ENCODE results near the gene SBF2.
"Not testable (repeated sequence)": the region's sequence is repeated elsewhere in the genome, so short reads cannot be mapped to it uniquely, and the experiment has no call there.

SBF2 gene

GRCh38 chr11:9945680-9946079 is 348.3 kb downstream of the SBF2 start:
- not testable (repeated sequence) for H3K4me1 Mint-ChIP-seq (ENCODE audit: low read depth); H3K9me3 Mint-ChIP-seq; H3K27me3 Mint-ChIP-seq; H3K27ac Mint-ChIP-seq; DNase-seq; H3K4me3 Mint-ChIP-seq
- H3K36me3 Mint-ChIP-seq (ENCODE audit: low read depth), result peaks cover 20% of the 10 kb centered on the region

GRCh38 chr11:9943386-9944110 is 350.5 kb downstream of the SBF2 start:
- H3K9me3 Mint-ChIP-seq, result peaks cover 7% of the 10 kb centered on the region
- DNase-seq, result no peak
- H3K36me3 Mint-ChIP-seq (ENCODE audit: low read depth), result peaks cover 20% of the 10 kb centered on the region
- no peaks in the 10 kb centered on the region for H3K4me1 Mint-ChIP-seq (ENCODE audit: low read depth)
- no peak overlapping the region for H3K4me3 Mint-ChIP-seq
- no peaks in the 10 kb centered on the region for H3K27me3 Mint-ChIP-seq
- H3K27ac Mint-ChIP-seq, result no peak overlapping the region

- no peak overlapping the region for H3K4me3 Mint-ChIP-seq
- no peaks in the 10 kb centered on the region for H3K27me3 Mint-ChIP-seq
- peaks cover 14% of the 10 kb centered on the region for H3K36me3 Mint-ChIP-seq (ENCODE audit: low read depth)
- no peaks in the 10 kb centered on the region for H3K4me1 Mint-ChIP-seq (ENCODE audit: low read depth)
- H3K9me3 Mint-ChIP-seq, result peaks cover 7% of the 10 kb centered on the region
- DNase-seq, result no peak
- H3K27ac Mint-ChIP-seq, result no peak overlapping the region
Observed at GRCh38 chr11:9941991-9942390, 352.0 kb downstream of the SBF2 start.

DNA sequence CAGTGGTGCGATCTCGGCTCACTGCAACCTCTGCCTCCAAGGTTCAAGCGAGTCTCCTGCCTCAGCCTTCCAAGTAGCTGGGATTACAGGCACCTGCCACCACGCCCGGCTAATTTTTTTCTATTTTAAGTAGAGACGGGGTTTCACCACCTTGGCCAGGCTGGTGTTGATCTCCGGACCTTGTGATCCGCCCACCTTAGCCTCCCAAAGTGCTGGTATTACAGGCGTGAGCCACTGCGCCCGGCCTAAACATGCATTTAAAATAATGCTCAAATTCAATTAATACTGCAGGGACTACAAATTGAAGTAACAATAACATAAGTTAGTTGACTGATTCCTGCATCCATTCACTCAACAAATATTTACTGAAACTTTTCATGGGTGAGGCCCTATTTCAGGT is 354.9 kb downstream of the SBF2 start:
- DNase-seq; H3K36me3 Mint-ChIP-seq (ENCODE audit: low read depth); H3K9me3 Mint-ChIP-seq; H3K27me3 Mint-ChIP-seq; H3K4me3 Mint-ChIP-seq; H3K4me1 Mint-ChIP-seq (ENCODE audit: low read depth); H3K27ac Mint-ChIP-seq: not testable (repeated sequence)

DNA sequence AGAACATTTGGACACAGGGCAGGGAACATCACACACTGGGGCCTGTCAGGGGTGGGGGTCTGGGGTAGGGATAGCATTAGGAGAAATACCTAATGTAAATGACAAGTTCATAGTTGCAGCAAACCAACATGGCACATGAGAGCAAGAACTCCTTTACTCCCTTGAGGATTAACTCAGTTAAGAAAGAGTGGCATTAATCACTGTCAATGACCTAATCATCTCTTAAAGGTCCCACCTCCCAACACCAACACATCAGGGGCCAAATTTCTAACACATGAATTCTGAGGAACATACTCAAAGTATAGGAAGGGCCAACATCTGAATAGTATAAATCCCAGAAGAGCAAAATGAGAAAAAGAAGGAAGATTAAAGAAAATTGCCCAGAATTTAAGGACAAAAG is 357.3 kb downstream of the SBF2 start:
- no peak overlapping the region for H3K4me3 Mint-ChIP-seq
- peaks cover 12% of the 10 kb centered on the region for H3K9me3 Mint-ChIP-seq
- DNase-seq, result no peak
- H3K4me1 Mint-ChIP-seq (ENCODE audit: low read depth), result no peaks in the 10 kb centered on the region
- no peaks in the 10 kb centered on the region for H3K36me3 Mint-ChIP-seq (ENCODE audit: low read depth)
- no peak overlapping the region for H3K27ac Mint-ChIP-seq
- H3K27me3 Mint-ChIP-seq, result no peaks in the 10 kb centered on the region

- not testable (repeated sequence) for DNase-seq; H3K4me1 Mint-ChIP-seq (ENCODE audit: low read depth); H3K36me3 Mint-ChIP-seq (ENCODE audit: low read depth); H3K27me3 Mint-ChIP-seq; H3K4me3 Mint-ChIP-seq; H3K27ac Mint-ChIP-seq
- H3K9me3 Mint-ChIP-seq, result peaks cover 16% of the 10 kb centered on the region
Observed at GRCh38 chr11:9932843-9933242, 361.2 kb downstream of the SBF2 start.

- H3K36me3 Mint-ChIP-seq (ENCODE audit: low read depth); H3K27me3 Mint-ChIP-seq; H3K27ac Mint-ChIP-seq; H3K4me3 Mint-ChIP-seq; H3K4me1 Mint-ChIP-seq (ENCODE audit: low read depth); DNase-seq: not testable (repeated sequence)
- peaks cover 13% of the 10 kb centered on the region for H3K9me3 Mint-ChIP-seq
Observed at GRCh38 chr11:9930562-9931331, 363.3 kb downstream of the SBF2 start.

GRCh38 chr11:9927670-9928069 is 366.3 kb downstream of the SBF2 start:
- H3K9me3 Mint-ChIP-seq, result peaks cover 9% of the 10 kb centered on the region
- peaks cover 6% of the 10 kb centered on the region for H3K36me3 Mint-ChIP-seq (ENCODE audit: low read depth)
- H3K4me3 Mint-ChIP-seq, result no peak overlapping the region
- no peak for DNase-seq
- no peak overlapping the region for H3K27ac Mint-ChIP-seq
- H3K27me3 Mint-ChIP-seq, result no peaks in the 10 kb centered on the region
- H3K4me1 Mint-ChIP-seq (ENCODE audit: low read depth), result peaks cover 1% of the 10 kb centered on the region

DNA sequence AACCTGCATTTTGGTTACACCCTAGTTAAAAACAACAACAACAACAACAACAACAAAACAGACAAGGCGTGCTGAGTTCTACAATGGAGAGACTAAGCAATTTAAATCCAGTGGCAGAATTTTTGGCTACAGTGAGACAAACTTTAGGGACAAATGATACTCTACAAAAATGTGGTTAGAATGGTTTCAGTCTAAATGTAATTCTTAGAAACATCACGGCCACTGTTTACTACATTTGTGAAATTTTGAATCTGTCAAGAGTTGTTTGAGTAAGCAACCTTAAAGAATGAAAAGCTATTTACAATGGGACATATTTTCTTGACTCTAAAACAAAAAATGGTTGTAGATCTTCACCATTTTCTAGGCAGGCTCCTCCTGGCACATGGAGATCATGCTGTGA is 370.7 kb downstream of the SBF2 start:
- no peaks in the 10 kb centered on the region for H3K9me3 Mint-ChIP-seq
- no peaks in the 10 kb centered on the region for H3K4me1 Mint-ChIP-seq (ENCODE audit: low read depth)
- H3K27ac Mint-ChIP-seq, result no peak overlapping the region
- no peaks in the 10 kb centered on the region for H3K27me3 Mint-ChIP-seq
- no peaks in the 10 kb centered on the region for H3K36me3 Mint-ChIP-seq (ENCODE audit: low read depth)
- H3K4me3 Mint-ChIP-seq, result no peak overlapping the region
- DNase-seq, result no peak

DNA sequence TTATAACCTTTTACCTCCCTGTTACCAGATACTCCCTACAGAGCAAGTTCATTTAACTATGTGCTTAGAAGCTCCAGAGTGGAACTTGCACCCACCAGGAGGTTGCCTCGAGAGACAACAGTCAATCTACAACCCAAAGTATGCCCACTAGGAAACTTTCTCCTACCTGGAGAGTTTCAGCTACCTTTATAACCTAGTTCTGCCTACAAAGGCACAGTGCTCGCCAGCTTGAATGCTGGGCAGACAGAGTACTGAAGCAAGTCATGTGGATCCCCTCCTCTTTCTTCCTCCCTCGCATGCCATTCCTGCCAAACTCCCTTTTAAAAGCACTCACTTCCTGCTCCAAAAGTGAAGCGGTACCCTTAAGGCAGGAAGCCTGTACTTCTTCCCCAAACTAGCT is 371.2 kb downstream of the SBF2 start:
- Mint-ChIP-seq H3K27ac (no peak overlapping the region), H3K9me3 (no peaks in the 10 kb centered on the region)

DNA sequence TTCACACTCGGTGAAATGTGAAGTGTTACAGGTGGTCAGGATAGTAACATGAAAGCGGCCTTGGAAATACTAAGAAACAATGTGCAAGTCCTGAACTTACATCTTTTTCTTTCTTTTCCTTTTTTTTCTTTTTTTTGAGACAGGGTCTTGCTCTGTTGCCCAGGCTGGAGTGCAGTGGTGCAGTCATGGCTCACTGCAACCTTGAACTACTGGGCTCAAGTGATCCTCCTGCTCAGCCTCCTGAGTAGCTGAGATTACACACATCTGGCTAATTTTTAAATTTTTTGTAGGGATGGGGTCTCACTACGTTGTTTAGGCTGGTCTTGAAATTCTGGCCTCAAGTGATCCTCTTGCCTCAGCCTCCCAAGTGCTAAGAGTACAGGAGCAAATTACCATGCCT is 377.5 kb downstream of the SBF2 start:
- H3K9me3 Mint-ChIP-seq, result no peaks in the 10 kb centered on the region
- DNase-seq, result no peak
- no peaks in the 10 kb centered on the region for H3K4me1 Mint-ChIP-seq (ENCODE audit: low read depth)
- no peak overlapping the region for H3K27ac Mint-ChIP-seq
- no peaks in the 10 kb centered on the region for H3K27me3 Mint-ChIP-seq
- H3K36me3 Mint-ChIP-seq (ENCODE audit: low read depth), result peaks cover 3% of the 10 kb centered on the region
- no peak overlapping the region for H3K4me3 Mint-ChIP-seq

More for the DNA sequence above, 371.2 kb downstream of the SBF2 start:
- no peak for DNase-seq
- H3K27me3 Mint-ChIP-seq, result no peaks in the 10 kb centered on the region
- no peaks in the 10 kb centered on the region for H3K4me1 Mint-ChIP-seq (ENCODE audit: low read depth)
- H3K36me3 Mint-ChIP-seq (ENCODE audit: low read depth), result no peaks in the 10 kb centered on the region
- no peak overlapping the region for H3K4me3 Mint-ChIP-seq

GRCh38 chr11:9914064-9914463 is 380.0 kb downstream of the SBF2 start:
- H3K9me3 Mint-ChIP-seq, result no peaks in the 10 kb centered on the region
- peaks cover 3% of the 10 kb centered on the region for H3K36me3 Mint-ChIP-seq (ENCODE audit: low read depth)
- H3K27me3 Mint-ChIP-seq, result no peaks in the 10 kb centered on the region
- H3K4me1 Mint-ChIP-seq (ENCODE audit: low read depth), result no peaks in the 10 kb centered on the region
- H3K4me3 Mint-ChIP-seq, result no peak overlapping the region
- H3K27ac Mint-ChIP-seq, result no peak overlapping the region
- no peak for DNase-seq

DNA sequence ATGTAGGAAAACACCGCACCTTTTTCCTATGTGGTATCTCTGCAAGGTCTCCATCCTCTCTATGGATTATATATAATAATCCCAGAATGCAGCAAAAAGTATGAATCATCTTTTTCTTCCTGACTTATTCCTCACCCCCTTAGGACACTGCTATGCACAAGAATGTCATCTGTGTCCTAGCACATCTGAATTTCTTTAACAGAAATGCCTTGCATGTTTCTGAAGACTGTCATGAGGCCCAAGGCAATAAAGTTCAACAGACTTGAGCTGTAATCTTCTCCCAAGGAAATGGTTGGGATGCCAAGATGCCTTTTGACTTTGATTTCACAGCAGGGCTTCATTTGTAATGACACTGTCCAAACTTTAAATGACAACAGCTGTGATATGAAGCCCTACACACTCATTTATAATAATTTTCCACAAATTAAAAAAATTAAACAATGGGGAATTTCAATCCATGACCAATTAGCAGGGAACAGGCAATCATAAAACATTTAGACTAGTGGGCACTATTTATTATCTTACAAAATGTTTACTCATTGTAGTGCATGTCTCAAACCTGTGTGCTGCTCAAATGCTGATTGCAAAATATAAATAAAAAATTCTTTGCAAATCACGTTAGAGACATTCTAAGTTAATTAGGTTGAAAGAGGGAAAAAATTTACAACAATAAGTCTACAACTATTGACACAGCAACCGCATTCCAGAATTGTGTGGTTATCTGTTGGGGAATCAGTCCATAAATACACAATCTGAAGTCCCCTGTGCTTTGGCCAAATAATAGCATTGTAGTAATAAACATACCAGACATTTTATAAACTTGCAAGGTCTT is 387.8 kb downstream of the SBF2 start:
- Mint-ChIP-seq H3K9me3 (no peaks in the 10 kb centered on the region), H3K36me3 (ENCODE audit: low read depth) (no peaks in the 10 kb centered on the region), H3K4me1 (ENCODE audit: low read depth) (no peaks in the 10 kb centered on the region), H3K27ac (no peak overlapping the region), H3K4me3 (no peak overlapping the region), H3K27me3 (no peaks in the 10 kb centered on the region)
- DNase-seq, result no peak

DNA sequence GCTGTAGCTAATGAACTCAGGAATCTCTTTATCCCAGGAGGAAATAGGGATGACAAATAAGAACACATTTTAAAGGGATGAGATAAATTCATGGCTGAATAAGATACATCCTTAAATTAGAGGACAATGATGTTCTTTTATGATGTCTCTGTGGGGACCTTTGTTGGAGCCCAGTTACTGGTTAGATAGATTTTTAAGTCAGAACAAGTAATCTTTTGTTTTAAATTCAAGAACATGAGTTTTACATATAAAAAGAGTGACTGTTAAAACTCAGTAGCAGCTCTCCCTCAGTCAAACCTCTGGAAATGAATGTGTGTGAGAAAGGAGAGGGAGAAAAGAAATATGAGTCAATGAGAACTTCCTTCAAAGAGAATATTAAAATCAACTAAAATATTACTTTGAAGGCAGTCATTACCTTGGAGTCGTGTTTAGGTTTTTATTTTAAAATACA is 388.5 kb downstream of the SBF2 start:
- Mint-ChIP-seq H3K27ac (no peak overlapping the region), H3K9me3 (no peaks in the 10 kb centered on the region), H3K4me3 (no peak overlapping the region), H3K36me3 (ENCODE audit: low read depth) (no peaks in the 10 kb centered on the region), H3K27me3 (no peaks in the 10 kb centered on the region), H3K4me1 (ENCODE audit: low read depth) (no peaks in the 10 kb centered on the region)
- no peak for DNase-seq

- Mint-ChIP-seq H3K9me3 (no peaks in the 10 kb centered on the region), H3K4me1 (ENCODE audit: low read depth) (no peaks in the 10 kb centered on the region)
Observed at GRCh38 chr11:9903579-9903978, 390.4 kb downstream of the SBF2 start.

More at GRCh38 chr11:9903579-9903978, 390.4 kb downstream of the SBF2 start:
- no peaks in the 10 kb centered on the region for H3K27me3 Mint-ChIP-seq
- no peak overlapping the region for H3K4me3 Mint-ChIP-seq
- H3K36me3 Mint-ChIP-seq (ENCODE audit: low read depth), result no peaks in the 10 kb centered on the region
- no peak for DNase-seq
- no peak overlapping the region for H3K27ac Mint-ChIP-seq

Data from activated T-cell treated with anti-CD3 and anti-CD28 coated beads, Interleukin-2, amount 50 U/mL, for 24 hours (primary cell).